ENCODE data around the gene SMDT1. TPM values are rescaled to one million over a fixed set of nuclear protein-coding genes. Genes with fewer than 3 reads are reported as not detected.
"Not testable (repeated sequence)": the region's sequence is repeated elsewhere in the genome, so short reads cannot be mapped to it uniquely, and the experiment has no call there.

Gene SMDT1
- total and polyA plus RNA-seq, 4 donors = 34.7 to 167 (median 100) TPM

- H3K36me3 ChIP-seq (ENCODE audit: control insufficient read depth in 4 of 4, insufficient read depth in 4 of 4, low read length in 4 of 4) = no peaks in the 10 kb centered on the region
- no peak for TF ChIP-seq CTCF (IDR thresholded peaks at IDR 0.05; ENCODE audit: control extremely low read depth, extremely low read depth)
- H3K27ac ChIP-seq (ENCODE audit: low read depth in 1 of 2, low read length in 1 of 2) = peak overlapping the region in 1 of 2 donors; percentile 29
- peaks cover 0 to 11% (median 7%) of the 10 kb centered on the region in 4 donors for H3K9me3 ChIP-seq (ENCODE audit: control insufficient read depth in 4 of 4, insufficient read depth in 3 of 4, low read length in 3 of 4)
- no peak overlapping the region for H3K4me3 ChIP-seq
- ATAC-seq (ENCODE audit: insufficient read depth, low FRiP score) = no peak
- H3K9ac ChIP-seq (ENCODE audit: insufficient read depth in 1 of 2, low read length in 2 of 2) = no peak overlapping the region
- no peaks in the 10 kb centered on the region for H3K27me3 ChIP-seq (ENCODE audit: control insufficient read depth in 3 of 3, insufficient read depth in 3 of 3, low read length in 2 of 3)
- H3K4me1 ChIP-seq (ENCODE audit: control insufficient read depth in 5 of 5, insufficient read depth in 5 of 5, low read length in 5 of 5) = peaks cover 0 to 6% (median 0%) of the 10 kb centered on the region in 5 donors
- WGBS, 2 donors = 76 to 79% methylated on average over 4 of the region's 4 CpGs
- DNase-seq = peak in 2 of 3 donors; percentile 42 to 53
These were observed 37.4 kb downstream of the SMDT1 start for GRCh38 chr22:42116848-42117424.

GRCh38 chr22:42120231-42121021 lies 40.9 kb downstream of the SMDT1 start:
- H3K9ac ChIP-seq (ENCODE audit: insufficient read depth in 1 of 2, low read length in 2 of 2); H3K4me1 ChIP-seq (ENCODE audit: control insufficient read depth in 5 of 5, insufficient read depth in 5 of 5, low read length in 5 of 5); H3K36me3 ChIP-seq (ENCODE audit: control insufficient read depth in 4 of 4, insufficient read depth in 4 of 4, low read length in 4 of 4); H3K4me3 ChIP-seq; H3K27me3 ChIP-seq (ENCODE audit: control insufficient read depth in 3 of 3, insufficient read depth in 3 of 3, low read length in 2 of 3); H3K27ac ChIP-seq (ENCODE audit: low read depth in 1 of 2, low read length in 1 of 2); DNase-seq; H3K9me3 ChIP-seq (ENCODE audit: control insufficient read depth in 4 of 4, insufficient read depth in 3 of 4, low read length in 3 of 4); ATAC-seq (ENCODE audit: insufficient read depth, low FRiP score): not testable (repeated sequence)
- WGBS, 2 donors = 32 to 53% methylated on average over 15 of the region's 15 CpGs

GRCh38 chr22:42123529-42123928 lies 44.0 kb downstream of the SMDT1 start:
- not testable (repeated sequence) for ATAC-seq (ENCODE audit: insufficient read depth, low FRiP score); H3K9ac ChIP-seq (ENCODE audit: insufficient read depth in 1 of 2, low read length in 2 of 2); H3K27ac ChIP-seq (ENCODE audit: low read depth in 1 of 2, low read length in 1 of 2); H3K27me3 ChIP-seq (ENCODE audit: control insufficient read depth in 3 of 3, insufficient read depth in 3 of 3, low read length in 2 of 3); DNase-seq; H3K4me3 ChIP-seq; H3K4me1 ChIP-seq (ENCODE audit: control insufficient read depth in 5 of 5, insufficient read depth in 5 of 5, low read length in 5 of 5); H3K36me3 ChIP-seq (ENCODE audit: control insufficient read depth in 4 of 4, insufficient read depth in 4 of 4, low read length in 4 of 4); H3K9me3 ChIP-seq (ENCODE audit: control insufficient read depth in 4 of 4, insufficient read depth in 3 of 4, low read length in 3 of 4)
- no CpG with 5 or more reads among the region's 4 CpGs for WGBS, 2 donors

- H3K27me3 ChIP-seq (ENCODE audit: control insufficient read depth in 3 of 3, insufficient read depth in 3 of 3, low read length in 2 of 3) = no peaks in the 10 kb centered on the region
- peaks cover 0 to 6% (median 0%) of the 10 kb centered on the region in 5 donors for H3K4me1 ChIP-seq (ENCODE audit: control insufficient read depth in 5 of 5, insufficient read depth in 5 of 5, low read length in 5 of 5)
- ATAC-seq (ENCODE audit: insufficient read depth, low FRiP score) (no peak), DNase-seq (no peak)
- H3K9ac ChIP-seq (ENCODE audit: insufficient read depth in 1 of 2, low read length in 2 of 2) = no peak overlapping the region
- no peak overlapping the region for H3K27ac ChIP-seq (ENCODE audit: low read depth in 1 of 2, low read length in 1 of 2)
- WGBS, 2 donors = 88 to 95% methylated on average over 16 of the region's 16 CpGs
- no peak overlapping the region for H3K4me3 ChIP-seq
- peaks cover 0 to 2% (median 0%) of the 10 kb centered on the region in 4 donors for H3K36me3 ChIP-seq (ENCODE audit: control insufficient read depth in 4 of 4, insufficient read depth in 4 of 4, low read length in 4 of 4)
- TF ChIP-seq CTCF (IDR thresholded peaks at IDR 0.05; ENCODE audit: control extremely low read depth, extremely low read depth) = no peak
- H3K9me3 ChIP-seq (ENCODE audit: control insufficient read depth in 4 of 4, insufficient read depth in 3 of 4, low read length in 3 of 4) = peaks cover 0 to 2% (median 0%) of the 10 kb centered on the region in 4 donors
These were observed 48.1 kb downstream of the SMDT1 start for GRCh38 chr22:42127606-42128005.

- not testable (repeated sequence) for H3K27me3 ChIP-seq (ENCODE audit: control insufficient read depth in 3 of 3, insufficient read depth in 3 of 3, low read length in 2 of 3)
These were observed 48.5 kb downstream of the SMDT1 start for GRCh38 chr22:42128007-42128406.

GRCh38 chr22:42128776-42129694 lies 49.5 kb downstream of the SMDT1 start:
- not testable (repeated sequence) for H3K4me1 ChIP-seq (ENCODE audit: control insufficient read depth in 5 of 5, insufficient read depth in 5 of 5, low read length in 5 of 5); H3K27me3 ChIP-seq (ENCODE audit: control insufficient read depth in 3 of 3, insufficient read depth in 3 of 3, low read length in 2 of 3); ATAC-seq (ENCODE audit: insufficient read depth, low FRiP score); H3K36me3 ChIP-seq (ENCODE audit: control insufficient read depth in 4 of 4, insufficient read depth in 4 of 4, low read length in 4 of 4); H3K9ac ChIP-seq (ENCODE audit: insufficient read depth in 1 of 2, low read length in 2 of 2); DNase-seq; H3K9me3 ChIP-seq (ENCODE audit: control insufficient read depth in 4 of 4, insufficient read depth in 3 of 4, low read length in 3 of 4); H3K4me3 ChIP-seq; H3K27ac ChIP-seq (ENCODE audit: low read depth in 1 of 2, low read length in 1 of 2)
- whole genome bisulfite sequencing, 2 donors = 72 to 73% methylated on average over 64 to 65 of the region's 65 CpGs

More at GRCh38 chr22:42128007-42128406, 48.5 kb downstream of the SMDT1 start:
- not testable (repeated sequence) for H3K4me1 ChIP-seq (ENCODE audit: control insufficient read depth in 5 of 5, insufficient read depth in 5 of 5, low read length in 5 of 5); H3K4me3 ChIP-seq; DNase-seq; H3K9ac ChIP-seq (ENCODE audit: insufficient read depth in 1 of 2, low read length in 2 of 2); H3K9me3 ChIP-seq (ENCODE audit: control insufficient read depth in 4 of 4, insufficient read depth in 3 of 4, low read length in 3 of 4); ATAC-seq (ENCODE audit: insufficient read depth, low FRiP score); H3K36me3 ChIP-seq (ENCODE audit: control insufficient read depth in 4 of 4, insufficient read depth in 4 of 4, low read length in 4 of 4); H3K27ac ChIP-seq (ENCODE audit: low read depth in 1 of 2, low read length in 1 of 2)
- 89 to 94% methylated on average over 13 of the region's 13 CpGs for WGBS, 2 donors
